ENCODE measurements around the gene CNTN4. TPM values are rescaled to one million over a fixed set of nuclear protein-coding genes. Genes with fewer than 3 reads are reported as not detected.

CNTN4 gene
- total RNA-seq, 1 experiment from 2014 or later, result 1.6 TPM

- no peaks in the 10 kb centered on the region for H3K9me3 ChIP-seq (ENCODE audit: control insufficient read depth, low read depth, low read length)
- no peaks in the 10 kb centered on the region for H3K79me1 ChIP-seq (ENCODE audit: insufficient read depth, low read depth, low read length, poor library complexity, severe bottlenecking)
- no peak overlapping the region for H2AFZ ChIP-seq (ENCODE audit: low read length)
- Mint-ChIP-seq H3K27ac (no peak overlapping the region; a peak in 1 of 7 replicates), H3K4me3 (no peak overlapping the region), H3K27me3 (ENCODE audit: low read depth) (no peaks in the 10 kb centered on the region), H3K4me1 (peaks cover 6 to 7% of the 10 kb centered on the region in 2 experiments), H3K9me3 (no peaks in the 10 kb centered on the region), H3K36me3 (ENCODE audit: insufficient read depth in 1 of 3, low read depth in 3 of 3) (no peaks in the 10 kb centered on the region)
- no peak overlapping the region for H3K56ac ChIP-seq (ENCODE audit: insufficient read length, low read depth, low read length)
- H4K8ac ChIP-seq (replicated peaks; ENCODE audit: insufficient read length, low read depth, low read length), result no peak overlapping the region
- TF ChIP-seq CTCF (conservative IDR thresholded peaks at IDR 0.05), result no peak
- no peak overlapping the region for H3K27ac ChIP-seq (ENCODE audit: insufficient read length, low read depth, low read length)
- H3K4me2 ChIP-seq (ENCODE audit: insufficient read depth, insufficient read length, low read length), result no peak overlapping the region
- H3K4ac ChIP-seq (ENCODE audit: low read depth, low read length), result no peak overlapping the region
- H3K14ac ChIP-seq (ENCODE audit: insufficient read depth, low read length), result no peak overlapping the region
- no peak overlapping the region for H4K5ac ChIP-seq (ENCODE audit: insufficient read length, low read depth, low read length)
- H3K4me1 ChIP-seq (ENCODE audit: insufficient read depth, low read length), result no peaks in the 10 kb centered on the region
- H4K91ac ChIP-seq (ENCODE audit: insufficient read length, low read depth, low read length), result no peak overlapping the region
- H2AK5ac ChIP-seq (ENCODE audit: insufficient read length, low read length), result no peak overlapping the region
- no peaks in the 10 kb centered on the region for H3K79me2 ChIP-seq (ENCODE audit: insufficient read depth, low read length)
- no peak overlapping the region for H2BK15ac ChIP-seq (ENCODE audit: low read depth, low read length)
- no peak overlapping the region for H3K18ac ChIP-seq (ENCODE audit: insufficient read length, low read depth, low read length)
- H2BK5ac ChIP-seq (ENCODE audit: insufficient read length, low read length), result no peak overlapping the region
- no peaks in the 10 kb centered on the region for H3K27me3 ChIP-seq (ENCODE audit: insufficient read depth, low read length)
- H3T11ph ChIP-seq (ENCODE audit: low read length), result no peak overlapping the region
- no peak overlapping the region for H2BK20ac ChIP-seq (ENCODE audit: low read depth, low read length, poor library complexity, severe bottlenecking)
- DNase-seq, result no peak
- H3K23ac ChIP-seq (ENCODE audit: insufficient read length, low read depth, low read length), result no peak overlapping the region
- H3K9ac ChIP-seq (ENCODE audit: extremely low read depth, insufficient read length, low read length), result no peak overlapping the region
- no CpG with 5 or more reads among the region's 5 CpGs for WGBS (ENCODE audit: extremely low coverage, insufficient read length, low lambda C conversion rate)
- H2BK12ac ChIP-seq (ENCODE audit: insufficient read length, low read depth, low read length), result no peak overlapping the region
- no peak overlapping the region for H2BK120ac ChIP-seq (ENCODE audit: low read depth, low read length, poor library complexity, severe bottlenecking)
- H3K23me2 ChIP-seq (ENCODE audit: insufficient read length, low read depth, low read length, poor library complexity, severe bottlenecking), result no peaks in the 10 kb centered on the region
- no peaks in the 10 kb centered on the region for H4K20me1 ChIP-seq (ENCODE audit: control insufficient read depth, insufficient read depth, insufficient read length)
Observed at GRCh38 chr3:2985479-2985878, 886.8 kb downstream of the CNTN4 start.

Data from H9 (cell line).